GM19099 (cell line): ENCODE results near the gene PKD1L1.

Source experiments
- POLR2A ChIP-seq: IDR thresholded peaks from 3 replicates; pipeline ENCODE4 v1.6.1; 2011; ENCODE audit warnings: low read depth; ENCODE audit not compliant: insufficient read length; ENCODE audit errors: extremely low read depth

PKD1L1 gene

DNA sequence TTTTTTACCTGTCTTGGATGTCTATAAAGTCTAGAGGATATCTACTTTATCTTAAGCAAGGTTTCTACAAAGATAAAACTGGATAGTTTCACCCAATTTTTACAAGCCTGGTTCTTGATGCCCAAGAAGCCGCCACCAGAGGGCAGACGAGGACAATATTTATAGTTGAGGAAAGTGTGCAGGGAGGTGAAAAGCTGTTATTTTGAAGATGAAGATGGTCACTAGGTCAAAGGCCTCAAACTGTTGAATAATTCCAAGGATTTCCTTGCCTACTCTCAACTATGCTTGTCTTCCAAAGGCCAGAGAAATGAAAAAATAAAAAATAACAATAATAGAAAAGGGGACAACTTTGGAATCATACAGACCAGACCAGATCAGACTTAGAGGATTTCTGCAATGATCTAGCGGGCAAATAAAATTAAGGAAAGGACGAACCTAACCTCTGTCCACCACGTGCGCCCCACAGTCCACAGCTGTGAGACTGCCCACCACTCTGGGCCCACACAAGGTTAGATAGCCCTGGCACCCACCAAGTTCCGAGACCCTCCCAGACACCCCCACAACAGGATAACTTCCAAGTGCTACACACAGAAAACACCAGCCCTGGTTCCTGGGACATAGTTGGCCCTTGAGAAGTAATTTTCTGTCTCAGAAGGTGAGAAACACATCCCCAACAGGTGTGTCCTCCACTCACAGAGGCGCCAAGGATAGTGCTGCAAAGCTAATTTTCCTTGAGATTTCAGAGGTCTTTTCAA, 2.8 kb downstream of the PKD1L1 start:
- no peak for TF ChIP-seq POLR2A

DNA sequence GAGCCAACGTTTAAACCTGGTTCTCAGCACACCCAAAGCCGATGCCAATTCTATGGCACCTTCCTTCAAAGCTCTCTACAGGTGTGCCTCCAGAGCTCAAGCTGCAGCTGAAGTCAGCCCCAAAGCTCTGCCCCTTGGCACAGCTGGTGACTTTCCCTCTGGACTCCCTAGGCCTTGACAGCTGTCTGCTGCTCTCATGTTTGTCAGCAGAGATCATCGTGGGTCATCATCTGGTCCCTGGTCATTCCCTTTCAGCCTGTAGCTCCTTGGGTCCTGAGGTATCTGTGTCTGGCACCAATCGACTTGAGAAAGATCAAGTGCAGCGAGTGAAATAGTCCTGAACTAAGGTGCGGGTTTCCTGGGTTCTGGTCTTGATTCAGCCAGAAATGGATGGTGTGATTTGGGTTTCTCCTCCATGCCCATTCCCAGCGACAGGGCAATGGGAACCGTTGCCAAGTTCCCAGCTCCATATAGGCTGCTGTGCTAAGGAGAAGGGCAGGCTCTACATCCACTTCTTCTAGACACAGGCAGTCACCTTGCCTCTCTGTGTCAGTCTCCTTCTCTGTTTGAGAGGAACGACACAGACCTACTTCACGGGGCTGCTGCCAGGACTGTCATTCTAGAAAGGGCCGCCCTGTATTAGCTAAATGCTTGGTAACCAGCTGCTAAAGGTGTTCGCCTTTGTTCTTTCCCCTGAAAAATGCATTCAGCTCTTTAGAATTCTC, 3.6 kb downstream of the PKD1L1 start:
- no peak for TF ChIP-seq POLR2A

DNA sequence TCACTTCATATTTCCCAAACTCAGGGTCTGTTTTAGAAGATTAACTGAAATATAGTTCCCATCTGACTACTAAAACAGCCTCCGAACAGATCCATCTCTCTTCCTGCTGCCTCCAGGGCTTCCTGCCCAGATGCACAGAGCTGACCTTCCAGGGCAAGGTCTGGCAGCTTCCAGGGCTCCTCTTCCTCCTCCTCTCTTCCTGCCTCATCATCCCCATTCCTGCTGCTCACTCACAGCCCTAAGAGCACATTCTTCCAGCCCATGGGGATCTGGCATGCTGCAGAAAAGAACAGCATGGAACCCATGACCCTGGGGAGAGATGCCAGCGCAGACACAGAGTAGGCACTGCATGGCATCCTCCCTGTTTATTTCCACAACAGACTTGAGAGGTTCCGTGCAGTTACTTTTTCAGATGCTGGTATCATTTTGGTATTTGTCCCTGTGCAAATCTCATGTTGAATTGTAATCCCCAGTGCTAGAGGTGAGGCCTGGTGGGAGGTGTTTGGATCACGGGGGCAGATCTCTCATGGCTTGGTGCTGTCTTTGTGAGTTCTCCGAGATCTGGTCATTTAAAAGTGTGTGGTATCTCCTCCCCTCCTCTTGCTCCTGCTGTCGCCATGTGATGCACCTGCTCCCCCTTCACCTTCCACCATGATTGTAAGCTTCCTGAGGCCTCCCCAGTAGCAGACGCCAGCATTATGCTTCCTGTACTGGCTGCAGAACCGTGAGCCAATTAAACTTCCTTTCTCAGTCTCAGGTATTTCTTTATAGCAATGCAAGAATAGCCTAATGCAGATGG, 4.4 kb downstream of the PKD1L1 start:
- no peak for TF ChIP-seq POLR2A

DNA sequence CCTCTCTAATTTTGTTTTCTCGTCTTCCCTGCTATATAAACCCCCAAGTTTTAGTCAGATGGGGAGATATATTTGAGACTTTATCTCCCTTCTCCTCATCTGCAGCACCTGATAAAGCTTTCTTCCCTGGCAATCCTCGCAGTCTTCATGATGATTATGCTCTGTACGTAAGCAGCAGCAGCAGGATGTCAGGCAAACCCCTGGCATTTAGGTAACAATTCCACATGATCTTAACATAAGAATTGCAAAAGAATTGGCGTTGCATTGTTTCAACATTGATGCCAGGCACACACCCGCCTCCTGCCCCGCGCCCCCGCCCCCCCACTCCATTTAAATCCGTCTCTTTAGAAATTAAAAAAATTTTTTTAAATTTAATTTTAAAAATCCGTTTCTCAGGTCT, 6.1 kb downstream of the PKD1L1 start:
- no peak for TF ChIP-seq POLR2A

DNA sequence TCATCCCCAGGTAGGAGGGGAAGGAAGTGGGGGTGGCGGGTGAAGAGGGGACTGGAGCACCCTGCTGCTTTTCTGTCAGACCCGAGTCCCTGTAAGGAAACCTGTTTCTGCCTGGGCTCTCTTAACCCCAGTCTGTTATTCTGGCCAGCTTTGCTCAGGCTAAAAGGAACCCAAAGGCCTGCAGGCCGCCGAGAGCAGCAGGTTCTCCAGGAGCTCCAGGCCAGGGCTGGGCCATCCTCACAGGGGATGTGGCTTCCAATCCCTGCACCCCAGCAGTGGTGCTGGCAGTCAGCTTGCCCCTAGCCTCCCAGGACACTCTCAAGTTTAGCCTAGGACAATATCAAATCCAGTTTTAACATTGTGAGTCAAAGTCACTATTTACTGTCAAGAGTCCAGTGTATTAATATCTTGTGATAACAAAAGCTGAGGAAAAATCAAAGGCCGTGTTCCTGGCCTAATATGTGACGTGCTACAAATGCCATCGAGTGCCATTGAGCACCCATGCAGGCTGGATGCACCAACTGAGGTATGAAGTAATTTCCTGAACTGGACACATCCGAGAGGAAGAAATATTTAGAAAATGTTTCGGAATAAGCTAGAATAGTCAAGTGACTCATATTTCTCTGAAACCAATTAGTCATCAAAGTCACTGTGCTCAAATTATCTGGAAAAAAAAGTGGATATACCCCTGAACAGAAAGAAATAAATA, 7.0 kb downstream of the PKD1L1 start:
- no peak for TF ChIP-seq POLR2A

DNA sequence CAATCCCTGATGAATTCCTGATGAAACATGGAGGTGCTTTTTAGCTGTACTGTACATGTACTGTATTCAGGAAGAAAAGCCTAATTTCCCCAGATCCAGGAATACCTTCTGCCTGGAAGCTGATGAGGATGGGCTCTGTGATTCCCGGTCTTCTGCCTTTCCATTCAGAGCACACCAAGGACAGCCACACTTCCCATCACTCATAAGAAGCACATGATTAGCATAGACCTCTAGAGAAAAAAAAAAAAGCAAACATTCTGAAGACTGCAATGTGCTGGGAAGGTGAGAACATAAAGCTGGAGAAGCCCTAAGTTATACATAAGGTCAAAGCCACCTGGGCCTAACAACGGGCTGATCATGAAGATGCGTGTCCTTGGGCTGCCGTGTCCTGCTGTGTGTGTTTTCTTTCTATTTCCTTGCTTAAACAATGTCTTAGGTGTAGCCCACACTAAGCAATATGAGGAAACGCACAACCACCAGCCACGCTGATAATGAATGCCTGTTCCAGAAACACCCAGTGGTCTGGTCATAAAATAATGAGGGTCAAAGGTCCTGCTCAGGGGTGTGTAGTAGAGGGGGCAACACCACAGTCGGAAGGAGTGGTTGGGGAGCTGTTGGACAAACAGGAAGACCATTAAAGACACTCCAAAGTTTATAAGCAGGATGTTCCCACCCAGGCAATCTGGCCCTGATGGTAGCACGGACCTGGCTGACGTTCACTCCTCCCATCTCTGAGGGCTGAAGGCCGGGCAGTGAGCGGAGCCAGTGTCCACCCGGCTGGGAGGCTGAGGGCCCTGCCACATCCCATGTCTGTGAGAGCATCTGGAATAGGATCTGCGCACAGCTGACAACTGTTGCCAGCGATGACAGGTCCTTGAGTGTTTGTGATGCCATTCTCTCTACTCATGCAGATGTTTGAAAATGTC, 7.9 kb downstream of the PKD1L1 start:
- no peak for TF ChIP-seq POLR2A

DNA sequence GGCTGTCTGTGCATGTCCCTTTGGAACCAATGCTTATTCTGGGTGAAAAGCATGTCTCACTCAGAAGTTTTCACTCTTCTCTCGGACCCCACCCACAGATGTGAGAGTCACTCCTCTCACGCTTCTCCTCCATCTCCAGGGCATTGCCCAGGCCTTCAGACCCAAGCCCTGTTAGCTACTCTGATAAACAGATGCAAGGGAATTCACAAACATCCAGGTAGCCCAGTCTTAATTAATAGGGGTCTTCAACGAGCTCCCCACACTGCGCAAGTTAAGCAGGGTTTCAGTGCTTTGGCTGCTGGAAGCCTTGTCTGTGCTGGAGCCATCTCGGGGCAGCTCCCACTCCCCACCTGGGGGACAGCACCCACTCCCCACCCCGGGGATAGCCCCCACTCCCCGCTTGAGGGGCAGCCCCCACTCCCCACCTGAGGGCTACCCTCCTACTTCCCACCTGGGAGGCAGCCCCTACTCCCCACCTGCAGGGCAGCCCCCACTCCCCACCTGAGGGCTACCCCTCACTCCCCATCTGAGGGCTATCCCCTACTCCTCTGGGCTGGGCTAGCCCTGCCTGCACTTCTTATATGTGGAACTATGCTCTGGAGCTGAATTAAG, 8.7 kb downstream of the PKD1L1 start:
- TF ChIP-seq POLR2A, result no peak

DNA sequence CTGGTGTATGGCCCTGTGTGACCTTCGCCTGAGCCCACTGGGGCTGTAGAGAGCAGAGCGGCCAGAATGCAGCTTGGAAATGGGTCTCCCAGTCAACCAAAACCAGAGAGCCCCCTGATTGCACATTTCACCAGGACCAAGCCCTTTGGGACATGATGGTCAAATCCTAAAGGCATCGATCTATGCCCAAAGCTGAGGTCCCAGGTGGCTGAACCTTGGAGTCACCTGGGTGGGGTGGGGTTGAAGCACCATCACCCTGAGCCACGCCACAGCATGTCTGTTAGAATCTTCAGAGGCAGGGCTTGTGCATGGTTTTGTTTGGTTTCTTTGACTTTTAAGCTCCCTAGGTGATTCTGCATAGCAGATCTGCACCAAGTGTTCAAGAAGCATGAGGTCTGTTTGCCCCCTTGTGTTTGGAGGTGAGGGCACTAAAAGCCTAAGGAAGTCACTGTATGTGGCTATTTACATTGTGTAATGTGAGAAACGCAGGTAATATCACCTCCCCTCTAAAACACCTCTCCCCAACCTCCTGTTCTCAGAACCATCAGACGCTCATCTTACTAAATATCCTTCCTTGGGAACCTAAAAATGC, 9.6 kb downstream of the PKD1L1 start:
- no peak for TF ChIP-seq POLR2A

DNA sequence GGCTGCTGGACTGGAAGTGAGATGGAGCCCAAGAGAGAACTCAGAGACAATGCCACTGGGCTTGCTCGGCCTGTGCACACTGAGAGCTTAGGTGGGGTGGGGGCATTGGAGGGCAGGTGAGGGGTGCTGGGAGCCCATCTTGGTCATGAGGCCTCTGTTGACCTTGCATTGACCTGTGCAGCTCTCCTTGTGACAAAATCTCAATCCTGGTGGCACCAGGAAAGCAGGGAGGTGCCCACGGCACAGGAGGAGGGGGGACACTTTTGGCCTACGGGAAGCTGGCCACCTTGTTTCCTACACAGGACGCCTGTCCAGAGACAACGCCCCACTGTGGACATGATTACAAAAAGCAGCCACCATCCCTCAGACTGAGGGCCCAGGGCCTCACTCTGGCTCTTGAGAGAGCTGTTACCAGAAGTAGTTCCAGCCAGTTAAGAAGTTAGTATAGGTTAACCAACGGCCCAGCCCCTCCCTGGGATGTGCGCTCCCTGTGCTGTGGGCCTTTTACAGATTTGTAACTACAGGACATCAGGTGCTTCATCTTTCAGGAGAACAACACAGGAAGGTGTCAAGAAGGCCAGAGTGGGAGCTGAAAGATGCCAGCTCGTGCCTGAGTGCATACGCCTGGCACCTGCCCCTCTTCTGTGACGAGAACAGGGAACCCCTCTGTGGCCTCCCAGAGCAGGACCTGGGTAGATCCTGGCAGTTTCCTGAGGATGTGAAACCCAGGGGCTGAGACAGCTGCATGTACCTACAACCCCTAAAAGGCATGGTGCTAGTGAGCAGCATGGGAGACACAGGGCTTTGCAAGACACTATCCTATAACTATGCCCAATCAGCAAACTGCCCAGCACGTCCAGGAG, 10.3 kb downstream of the PKD1L1 start:
- TF ChIP-seq POLR2A, result no peak

DNA sequence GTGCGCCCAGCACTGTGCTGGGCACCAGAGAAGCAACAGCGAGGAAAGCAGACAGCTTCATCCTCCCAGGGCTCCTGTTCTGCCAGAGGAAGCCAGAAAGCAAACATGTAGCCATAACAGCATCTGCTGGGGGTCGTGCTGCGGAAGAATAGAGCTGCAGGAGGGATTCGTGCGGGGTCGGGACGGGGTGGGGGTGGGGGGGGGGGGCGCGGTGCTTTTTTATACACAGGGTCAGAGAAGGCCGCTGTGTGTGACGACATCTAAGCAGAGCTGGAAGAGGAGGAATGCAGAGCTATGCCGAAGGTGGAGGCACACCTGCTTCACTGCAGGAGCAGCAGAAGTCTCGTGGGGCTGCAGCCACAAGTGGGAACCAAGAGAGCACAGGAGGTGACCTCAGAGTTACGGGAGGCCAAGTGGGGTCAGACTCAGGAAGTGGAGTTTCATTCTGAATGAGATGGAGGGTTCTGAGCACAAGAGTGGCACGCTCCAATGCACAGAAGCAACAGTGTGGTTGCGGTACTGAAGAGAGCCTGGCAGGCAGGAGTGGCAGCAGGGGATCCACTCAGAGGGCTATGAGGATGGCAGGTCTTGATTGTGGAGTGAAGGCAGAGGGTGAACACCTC, 11.1 kb downstream of the PKD1L1 start:
- TF ChIP-seq POLR2A, result peak; percentile 5

DNA sequence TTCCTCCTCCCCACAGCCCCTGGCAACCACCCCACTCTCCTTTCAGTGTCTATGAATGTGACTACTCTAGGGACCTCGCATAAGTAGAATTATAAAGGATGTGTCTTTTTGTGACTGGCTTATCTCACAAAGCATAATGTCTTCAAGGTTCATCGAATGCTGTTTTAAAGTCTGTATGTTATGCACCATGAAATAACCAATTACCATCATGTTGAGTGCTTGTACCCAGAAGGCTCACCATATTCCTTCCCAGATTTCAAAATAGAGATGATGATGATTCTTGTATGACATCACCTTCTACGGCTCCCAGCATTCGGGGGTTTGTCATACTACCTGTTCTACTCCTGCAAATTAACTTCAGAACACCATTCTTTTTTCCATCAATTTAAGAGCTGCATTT, 11.9 kb downstream of the PKD1L1 start:
- TF ChIP-seq POLR2A, result no peak

DNA sequence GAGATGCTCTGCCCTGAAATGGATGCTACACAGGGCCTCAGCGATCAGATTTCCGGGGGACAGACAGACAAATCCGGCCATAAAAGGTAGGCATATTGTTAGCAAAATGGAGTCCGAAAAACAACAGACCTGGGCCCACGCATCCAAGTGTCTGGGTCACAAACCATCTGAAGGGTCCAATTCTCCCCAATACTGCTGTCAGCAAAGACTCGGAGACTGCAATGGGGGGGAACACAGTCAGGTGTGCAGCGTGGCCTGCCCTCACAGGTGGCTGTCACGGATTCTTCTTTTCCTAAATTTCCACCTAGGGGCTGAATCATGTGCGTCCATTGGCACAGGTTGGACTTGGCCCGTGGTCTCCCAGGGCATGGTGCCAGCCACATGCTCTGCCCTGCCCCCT, 12.9 kb downstream of the PKD1L1 start:
- no peak for TF ChIP-seq POLR2A
